Measurements from ENCODE around the gene HS6ST3. TPM values are rescaled to one million over a fixed set of nuclear protein-coding genes. Genes with fewer than 3 reads are reported as not detected.

HS6ST3 gene
- total RNA-seq, 6 donors from 2014 or later: 0.03 to 1.0 (median 0.22) TPM; not detected in 1

DNA sequence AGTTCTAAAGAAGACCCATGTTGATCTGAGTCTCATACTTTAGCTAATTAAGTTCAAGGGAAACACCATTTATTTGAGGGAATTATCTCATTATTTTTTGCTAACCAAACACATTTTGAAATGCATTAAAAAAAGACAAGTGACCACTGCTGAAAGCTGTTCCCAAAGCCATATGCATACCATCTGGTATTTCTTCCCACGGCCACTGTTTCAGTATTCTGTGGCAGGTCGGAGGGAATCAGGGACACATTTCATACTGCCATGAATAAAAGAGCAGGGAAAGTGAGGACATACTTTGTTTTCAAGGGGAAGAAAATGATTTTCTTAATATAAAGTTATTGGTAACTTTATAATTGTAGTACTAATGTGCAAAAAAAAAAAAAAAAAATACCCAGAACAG lies 401.2 kb downstream of the HS6ST3 start:
- no peak for DNase-seq
- no peaks in the 10 kb centered on the region for H3K27me3 ChIP-seq
- 85 to 89% methylated on average over 2 of the region's 2 CpGs for WGBS, 2 donors

DNA sequence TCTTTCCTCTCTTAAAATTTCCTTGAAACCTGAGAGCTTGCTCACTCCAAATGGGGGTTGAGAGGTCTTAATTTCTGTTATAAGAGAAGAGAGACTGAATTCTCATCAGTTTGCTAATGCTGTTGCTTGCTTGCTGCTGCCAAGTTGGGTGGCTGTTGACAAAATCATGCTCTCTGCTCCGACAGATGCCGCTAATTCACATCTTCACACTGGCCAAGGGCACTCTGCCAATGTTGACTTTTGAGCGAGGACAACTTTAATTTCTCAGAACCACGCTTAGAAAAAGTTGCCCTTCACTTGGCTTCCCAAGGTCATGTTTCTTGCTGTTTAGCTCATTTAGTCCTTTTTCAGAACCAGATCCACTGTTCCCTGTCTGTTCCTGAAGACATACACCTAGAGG lies 402.9 kb downstream of the HS6ST3 start:
- H3K4me1 ChIP-seq: no peaks in the 10 kb centered on the region
- ATAC-seq (ENCODE audit: low FRiP score in 2 of 2): no peak
- WGBS, 2 donors: 55 to 73% methylated on average over 4 of the region's 4 CpGs
- H3K27ac ChIP-seq: no peak overlapping the region
- TF ChIP-seq, protein P1, sequence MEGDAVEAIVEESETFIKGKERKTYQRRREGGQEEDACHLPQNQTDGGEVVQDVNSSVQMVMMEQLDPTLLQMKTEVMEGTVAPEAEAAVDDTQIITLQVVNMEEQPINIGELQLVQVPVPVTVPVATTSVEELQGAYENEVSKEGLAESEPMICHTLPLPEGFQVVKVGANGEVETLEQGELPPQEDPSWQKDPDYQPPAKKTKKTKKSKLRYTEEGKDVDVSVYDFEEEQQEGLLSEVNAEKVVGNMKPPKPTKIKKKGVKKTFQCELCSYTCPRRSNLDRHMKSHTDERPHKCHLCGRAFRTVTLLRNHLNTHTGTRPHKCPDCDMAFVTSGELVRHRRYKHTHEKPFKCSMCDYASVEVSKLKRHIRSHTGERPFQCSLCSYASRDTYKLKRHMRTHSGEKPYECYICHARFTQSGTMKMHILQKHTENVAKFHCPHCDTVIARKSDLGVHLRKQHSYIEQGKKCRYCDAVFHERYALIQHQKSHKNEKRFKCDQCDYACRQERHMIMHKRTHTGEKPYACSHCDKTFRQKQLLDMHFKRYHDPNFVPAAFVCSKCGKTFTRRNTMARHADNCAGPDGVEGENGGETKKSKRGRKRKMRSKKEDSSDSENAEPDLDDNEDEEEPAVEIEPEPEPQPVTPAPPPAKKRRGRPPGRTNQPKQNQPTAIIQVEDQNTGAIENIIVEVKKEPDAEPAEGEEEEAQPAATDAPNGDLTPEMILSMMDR (IDR thresholded peaks at IDR 0.05): no peak
- no peak for TF ChIP-seq POLR2AphosphoS5 (IDR thresholded peaks at IDR 0.05)
- no peak for TF ChIP-seq POLR2A (IDR thresholded peaks at IDR 0.05)
- no peak for TF ChIP-seq EP300 (IDR thresholded peaks at IDR 0.05)
- peaks cover 0 to 4% (median 0%) of the 10 kb centered on the region in 4 donors for H3K9me3 ChIP-seq
- DNase-seq: no peak
- H3K36me3 ChIP-seq: no peaks in the 10 kb centered on the region
- no peak overlapping the region for H3K4me3 ChIP-seq
- no peaks in the 10 kb centered on the region for H3K27me3 ChIP-seq

More for the DNA sequence above, 401.2 kb downstream of the HS6ST3 start:
- no peak overlapping the region for H3K27ac ChIP-seq
- no peaks in the 10 kb centered on the region for H3K4me1 ChIP-seq
- no peaks in the 10 kb centered on the region for H3K36me3 ChIP-seq
- H3K4me3 ChIP-seq: no peak overlapping the region
- ATAC-seq (ENCODE audit: low FRiP score in 2 of 2): no peak
- no peak for TF ChIP-seq EP300 (IDR thresholded peaks at IDR 0.05)
- no peak for TF ChIP-seq POLR2A (IDR thresholded peaks at IDR 0.05)
- TF ChIP-seq, protein P1 (IDR thresholded peaks at IDR 0.05): no peak
- no peak for TF ChIP-seq POLR2AphosphoS5 (IDR thresholded peaks at IDR 0.05)
- no peaks in the 10 kb centered on the region for H3K9me3 ChIP-seq

DNA sequence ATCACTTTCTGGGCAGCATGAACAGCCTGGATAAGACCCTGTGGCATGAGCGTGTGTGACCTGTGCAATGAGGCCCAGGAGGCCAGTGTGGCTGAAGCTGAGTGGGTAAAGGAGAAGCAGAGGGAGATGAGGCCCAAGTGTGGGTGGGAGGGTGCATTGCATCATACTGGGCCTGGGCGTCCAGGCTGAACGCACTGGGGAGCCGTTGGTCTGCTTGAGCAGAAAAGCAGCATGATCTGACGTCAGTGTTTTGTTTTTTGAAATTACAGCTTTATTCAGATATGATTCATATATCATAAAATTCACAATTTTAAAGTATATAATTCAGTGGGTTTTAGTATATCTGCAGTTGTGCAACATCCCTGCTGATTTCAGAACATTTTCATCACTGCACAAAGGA lies 409.7 kb downstream of the HS6ST3 start:
- Histone ChIP-seq H3K9me3 (peaks cover 0 to 4% (median 0%) of the 10 kb centered on the region in 4 donors), H3K27me3 (no peaks in the 10 kb centered on the region), H3K27ac (no peak overlapping the region), H3K4me3 (no peak overlapping the region), H3K36me3 (no peaks in the 10 kb centered on the region), H3K4me1 (no peaks in the 10 kb centered on the region)
- DNase-seq: no peak
- TF ChIP-seq EP300 (IDR thresholded peaks at IDR 0.05): no peak
- TF ChIP-seq POLR2A (IDR thresholded peaks at IDR 0.05): no peak
- TF ChIP-seq, protein P1 (IDR thresholded peaks at IDR 0.05): no peak
- no peak for TF ChIP-seq POLR2AphosphoS5 (IDR thresholded peaks at IDR 0.05)
- WGBS, 2 donors: 88 to 89% methylated on average over 5 of the region's 5 CpGs
- no peak for ATAC-seq (ENCODE audit: low FRiP score in 2 of 2)

DNA sequence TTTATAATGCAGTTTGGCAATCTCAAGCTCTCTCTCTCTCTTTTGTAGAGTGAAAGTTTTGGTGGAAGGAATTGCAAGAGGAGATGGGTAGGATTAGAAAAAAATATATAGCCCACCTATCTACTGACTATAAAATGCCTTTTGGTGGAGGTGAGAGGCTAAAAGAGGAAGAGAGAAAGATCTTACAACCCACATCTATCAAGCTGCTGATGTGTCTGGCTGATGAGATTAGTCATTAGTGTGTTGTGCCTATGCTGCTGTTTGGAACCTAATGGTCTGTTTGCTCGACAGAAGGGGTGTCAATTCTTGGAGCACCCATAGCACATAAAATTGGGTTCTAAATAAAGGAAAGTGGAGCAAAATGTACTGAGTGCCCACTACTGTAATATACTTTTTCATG lies 411.0 kb downstream of the HS6ST3 start:
- H3K4me1 ChIP-seq: no peaks in the 10 kb centered on the region
- no peak for TF ChIP-seq EP300 (IDR thresholded peaks at IDR 0.05)
- no peak for TF ChIP-seq POLR2A (IDR thresholded peaks at IDR 0.05)
- TF ChIP-seq, protein P1 (IDR thresholded peaks at IDR 0.05): no peak
- no peak for TF ChIP-seq POLR2AphosphoS5 (IDR thresholded peaks at IDR 0.05)
- no peaks in the 10 kb centered on the region for H3K27me3 ChIP-seq
- peaks cover 0 to 4% (median 0%) of the 10 kb centered on the region in 4 donors for H3K9me3 ChIP-seq
- H3K27ac ChIP-seq: no peak overlapping the region
- DNase-seq: no peak
- no peak for ATAC-seq (ENCODE audit: low FRiP score in 2 of 2)
- no peaks in the 10 kb centered on the region for H3K36me3 ChIP-seq
- WGBS, 2 donors: 70 to 71% methylated on average over 1 of the region's 1 CpG
- no peak overlapping the region for H3K4me3 ChIP-seq

DNA sequence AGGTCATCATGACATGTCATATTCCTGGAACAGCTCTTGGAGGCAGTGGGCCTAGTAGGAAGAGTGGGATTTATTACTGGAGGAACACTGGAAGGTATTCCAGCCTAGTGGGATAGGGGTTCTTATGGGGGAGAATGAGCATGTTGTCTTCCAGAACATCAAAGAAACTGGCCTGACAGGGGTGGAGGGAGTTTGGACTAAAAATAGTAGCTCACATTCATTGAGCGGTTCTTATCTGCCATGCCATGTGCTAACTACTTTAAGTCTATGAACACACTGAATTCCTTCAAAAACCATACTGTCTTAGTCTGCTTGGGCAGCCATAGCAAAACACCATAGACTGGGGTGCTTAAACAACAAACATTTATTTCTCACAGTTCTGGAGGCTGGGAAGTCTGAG lies 413.6 kb downstream of the HS6ST3 start:
- no peak for ATAC-seq (ENCODE audit: low FRiP score in 2 of 2)
- TF ChIP-seq EP300 (IDR thresholded peaks at IDR 0.05) (no peak), POLR2A (IDR thresholded peaks at IDR 0.05) (no peak), POLR2AphosphoS5 (IDR thresholded peaks at IDR 0.05) (no peak)
- TF ChIP-seq, protein P1 (IDR thresholded peaks at IDR 0.05): no peak
- 82 to 100% methylated on average over 1 of the region's 1 CpG for WGBS, 2 donors

More for the DNA sequence above, 413.6 kb downstream of the HS6ST3 start:
- no peaks in the 10 kb centered on the region for H3K9me3 ChIP-seq
- DNase-seq: no peak
- H3K27me3 ChIP-seq: no peaks in the 10 kb centered on the region
- H3K4me1 ChIP-seq: no peaks in the 10 kb centered on the region
- H3K36me3 ChIP-seq: no peaks in the 10 kb centered on the region
- H3K4me3 ChIP-seq: no peak overlapping the region
- H3K27ac ChIP-seq: no peak overlapping the region

All from upper lobe of left lung (tissue), 6 donors.